ENCODE data around the gene LRRC25. TPM values are rescaled to one million over a fixed set of nuclear protein-coding genes. Genes with fewer than 3 reads are reported as not detected.

The LRRC25 gene
- total and polyA plus RNA-seq, 9 donors = 1.4 to 9.2 (median 2.4) TPM

DNA sequence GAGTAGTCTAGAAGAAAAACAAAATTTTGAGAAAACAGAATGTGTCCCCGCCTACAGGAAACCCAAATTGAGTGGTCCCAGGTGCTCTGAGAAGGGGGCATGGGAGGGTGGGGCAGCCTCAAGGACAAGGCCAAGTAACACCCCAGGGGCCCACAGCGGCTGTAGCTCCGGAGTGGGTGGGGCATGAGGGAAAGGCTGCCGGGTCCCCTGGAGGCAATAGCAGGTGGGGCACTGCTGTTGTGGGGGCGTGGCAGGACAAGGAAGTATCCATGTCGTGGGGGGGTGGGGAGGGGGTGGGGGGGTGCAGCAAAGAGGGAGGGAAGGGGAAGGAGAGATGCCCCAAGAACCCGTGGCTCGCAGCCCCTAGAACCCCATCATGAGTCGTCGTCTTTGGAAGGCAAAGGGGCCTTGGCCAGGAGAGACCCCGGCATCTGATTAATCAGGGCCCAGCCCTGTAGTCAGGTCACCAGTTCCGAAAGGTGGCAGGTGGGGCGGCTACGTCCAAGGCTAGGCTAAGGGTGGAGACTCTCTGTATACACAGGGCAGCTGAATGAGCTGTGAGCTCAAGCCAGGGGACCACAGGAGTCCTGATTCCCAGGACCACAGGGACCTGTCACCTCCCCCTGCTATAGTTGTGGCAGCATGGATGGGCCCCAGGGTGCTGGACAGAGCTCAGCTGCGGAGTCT lies 48.0 kb upstream of the LRRC25 start:
- TF ChIP-seq POLR2A (IDR thresholded peaks at IDR 0.05) (no peak), EP300 (IDR thresholded peaks at IDR 0.05) (no peak)
- TF ChIP-seq, protein P1, sequence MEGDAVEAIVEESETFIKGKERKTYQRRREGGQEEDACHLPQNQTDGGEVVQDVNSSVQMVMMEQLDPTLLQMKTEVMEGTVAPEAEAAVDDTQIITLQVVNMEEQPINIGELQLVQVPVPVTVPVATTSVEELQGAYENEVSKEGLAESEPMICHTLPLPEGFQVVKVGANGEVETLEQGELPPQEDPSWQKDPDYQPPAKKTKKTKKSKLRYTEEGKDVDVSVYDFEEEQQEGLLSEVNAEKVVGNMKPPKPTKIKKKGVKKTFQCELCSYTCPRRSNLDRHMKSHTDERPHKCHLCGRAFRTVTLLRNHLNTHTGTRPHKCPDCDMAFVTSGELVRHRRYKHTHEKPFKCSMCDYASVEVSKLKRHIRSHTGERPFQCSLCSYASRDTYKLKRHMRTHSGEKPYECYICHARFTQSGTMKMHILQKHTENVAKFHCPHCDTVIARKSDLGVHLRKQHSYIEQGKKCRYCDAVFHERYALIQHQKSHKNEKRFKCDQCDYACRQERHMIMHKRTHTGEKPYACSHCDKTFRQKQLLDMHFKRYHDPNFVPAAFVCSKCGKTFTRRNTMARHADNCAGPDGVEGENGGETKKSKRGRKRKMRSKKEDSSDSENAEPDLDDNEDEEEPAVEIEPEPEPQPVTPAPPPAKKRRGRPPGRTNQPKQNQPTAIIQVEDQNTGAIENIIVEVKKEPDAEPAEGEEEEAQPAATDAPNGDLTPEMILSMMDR (IDR thresholded peaks at IDR 0.05) = no peak
- intact Hi-C loops (cut with DNase I) = no loop called here
- Histone ChIP-seq H3K9me3 (no peaks in the 10 kb centered on the region), H3K4me1 (ENCODE audit: insufficient read depth) (peaks cover 2% of the 10 kb centered on the region), H3K27ac (no peak overlapping the region), H3K27me3 (no peaks in the 10 kb centered on the region), H3K4me3 (no peak overlapping the region), H3K36me3 (no peaks in the 10 kb centered on the region)
- no peak for DNase-seq
- WGBS, 3 donors = 61 to 75% (median 62%) methylated on average over 15 of the region's 15 CpGs

DNA sequence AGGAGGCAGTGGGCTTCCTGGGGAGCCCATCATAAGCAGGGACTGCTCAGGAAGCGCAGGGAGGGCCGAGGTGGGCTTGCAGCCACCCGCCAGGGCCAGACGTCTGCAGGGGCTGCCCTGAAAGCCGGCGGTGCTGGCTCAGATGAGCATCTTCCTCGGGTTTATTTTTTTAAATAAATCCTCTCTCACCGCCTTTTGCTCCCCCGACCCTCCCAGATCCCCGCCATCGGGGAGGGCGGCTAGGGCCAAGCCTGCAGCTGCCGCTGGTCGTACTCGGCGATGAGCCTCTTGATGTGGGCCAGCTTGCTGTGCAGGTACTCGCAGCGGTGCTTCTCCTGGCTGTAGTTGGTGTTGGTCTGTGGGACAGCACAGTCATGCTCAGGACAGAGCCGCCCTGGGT lies 47.1 kb upstream of the LRRC25 start:
- DNase-seq = no peak
- 72 to 81% (median 76%) methylated on average over 19 of the region's 19 CpGs for WGBS, 3 donors
- Histone ChIP-seq H3K9me3 (no peaks in the 10 kb centered on the region), H3K27ac (no peak overlapping the region), H3K27me3 (no peaks in the 10 kb centered on the region), H3K4me1 (ENCODE audit: insufficient read depth) (peaks cover 2% of the 10 kb centered on the region), H3K4me3 (no peak overlapping the region), H3K36me3 (no peaks in the 10 kb centered on the region)
- TF ChIP-seq, protein P1 (IDR thresholded peaks at IDR 0.05) = no peak
- TF ChIP-seq EP300 (IDR thresholded peaks at IDR 0.05) (no peak), POLR2A (IDR thresholded peaks at IDR 0.05) (no peak)
- intact Hi-C loops (cut with DNase I) = no loop called here

DNA sequence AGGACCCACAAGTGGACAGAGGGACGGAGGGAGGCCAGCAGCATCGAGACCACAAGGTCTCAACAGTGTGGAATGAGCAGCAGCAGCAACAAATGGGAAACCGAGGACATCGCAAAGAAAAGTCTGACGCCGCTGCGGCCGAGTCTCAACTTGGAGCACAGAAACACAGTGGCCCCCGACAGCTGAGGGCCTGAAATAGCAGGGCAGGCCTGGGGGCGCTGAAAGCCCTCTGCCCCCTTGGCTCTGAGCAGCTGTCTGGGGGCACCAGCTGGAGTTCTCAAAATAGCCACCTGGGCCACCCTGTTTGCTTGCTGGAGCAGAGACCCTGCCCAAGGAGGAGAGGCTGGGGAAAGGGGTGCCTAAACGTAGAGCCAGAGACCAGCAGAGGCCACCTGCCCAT lies 46.4 kb upstream of the LRRC25 start:
- no peak for DNase-seq
- Histone ChIP-seq H3K4me1 (ENCODE audit: insufficient read depth) (peaks cover 5% of the 10 kb centered on the region), H3K36me3 (no peaks in the 10 kb centered on the region), H3K27ac (no peak overlapping the region), H3K9me3 (no peaks in the 10 kb centered on the region), H3K4me3 (no peak overlapping the region), H3K27me3 (no peaks in the 10 kb centered on the region)
- intact Hi-C loops (cut with DNase I) = no loop called here
- WGBS, 3 donors = 76 to 80% (median 76%) methylated on average over 11 of the region's 11 CpGs
- TF ChIP-seq EP300 (IDR thresholded peaks at IDR 0.05) (no peak), POLR2A (IDR thresholded peaks at IDR 0.05) (no peak)
- TF ChIP-seq, protein P1 (IDR thresholded peaks at IDR 0.05) = no peak

DNA sequence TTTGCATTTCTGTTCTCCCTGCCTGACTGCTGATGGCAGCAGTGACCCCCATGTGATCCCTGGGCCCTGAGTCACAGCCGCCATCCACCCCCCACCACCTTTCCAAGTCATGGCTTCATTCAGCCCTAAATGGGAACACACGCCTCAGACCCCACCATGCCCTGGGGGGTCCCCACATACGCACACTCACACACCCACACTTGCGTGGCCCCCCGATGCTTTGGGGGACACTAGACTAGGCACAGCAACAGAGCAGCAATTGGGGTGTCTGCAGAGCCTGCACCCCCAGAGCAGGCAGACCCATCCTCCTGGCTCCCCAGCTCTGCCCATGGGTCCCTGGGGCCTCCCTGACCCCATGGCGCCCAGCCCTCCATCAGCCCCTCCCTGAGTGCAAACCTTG lies 46.0 kb upstream of the LRRC25 start:
- DNase-seq = peak in 1 of 5 donors; percentile 21
- Histone ChIP-seq H3K4me1 (ENCODE audit: insufficient read depth) (peaks cover 9% of the 10 kb centered on the region), H3K36me3 (no peaks in the 10 kb centered on the region), H3K4me3 (no peak overlapping the region), H3K9me3 (no peaks in the 10 kb centered on the region), H3K27me3 (no peaks in the 10 kb centered on the region), H3K27ac (no peak overlapping the region)
- 91 to 97% (median 94%) methylated on average over 6 of the region's 6 CpGs for WGBS, 3 donors
- TF ChIP-seq EP300 (IDR thresholded peaks at IDR 0.05) (no peak), POLR2A (IDR thresholded peaks at IDR 0.05) (no peak)
- TF ChIP-seq, protein P1 (IDR thresholded peaks at IDR 0.05) = no peak
- intact Hi-C loops (cut with DNase I) = no loop called here
